Fibroblast of pulmonary artery (primary cell): ENCODE data around the gene LARP4.

Experiments used
- DNase-seq: peaks from one replicate; pipeline ENCODE4 v3.0.0-alpha.2; 2010; ENCODE audit warnings: low read depth
- H3K4me3 ChIP-seq: replicated peaks from 2 replicates; pipeline ENCODE4 v1.5.1; 2011; ENCODE audit warnings: low read depth, mild to moderate bottlenecking, control low read depth, low read length, moderate library complexity
- TF ChIP-seq, protein P1 (sequence below): IDR thresholded peaks from 2 replicates; pipeline ENCODE4 v1.5.1; 2011; ENCODE audit warnings: mild to moderate bottlenecking, control low read depth, low read length, inconsistent platforms; ENCODE audit errors: missing control alignments

The LARP4 gene

GRCh38 chr12:50401500-50402081 is 906 bp downstream of the LARP4 start:
- H3K4me3 ChIP-seq = peak overlapping the region; percentile 97
- TF ChIP-seq, protein P1, sequence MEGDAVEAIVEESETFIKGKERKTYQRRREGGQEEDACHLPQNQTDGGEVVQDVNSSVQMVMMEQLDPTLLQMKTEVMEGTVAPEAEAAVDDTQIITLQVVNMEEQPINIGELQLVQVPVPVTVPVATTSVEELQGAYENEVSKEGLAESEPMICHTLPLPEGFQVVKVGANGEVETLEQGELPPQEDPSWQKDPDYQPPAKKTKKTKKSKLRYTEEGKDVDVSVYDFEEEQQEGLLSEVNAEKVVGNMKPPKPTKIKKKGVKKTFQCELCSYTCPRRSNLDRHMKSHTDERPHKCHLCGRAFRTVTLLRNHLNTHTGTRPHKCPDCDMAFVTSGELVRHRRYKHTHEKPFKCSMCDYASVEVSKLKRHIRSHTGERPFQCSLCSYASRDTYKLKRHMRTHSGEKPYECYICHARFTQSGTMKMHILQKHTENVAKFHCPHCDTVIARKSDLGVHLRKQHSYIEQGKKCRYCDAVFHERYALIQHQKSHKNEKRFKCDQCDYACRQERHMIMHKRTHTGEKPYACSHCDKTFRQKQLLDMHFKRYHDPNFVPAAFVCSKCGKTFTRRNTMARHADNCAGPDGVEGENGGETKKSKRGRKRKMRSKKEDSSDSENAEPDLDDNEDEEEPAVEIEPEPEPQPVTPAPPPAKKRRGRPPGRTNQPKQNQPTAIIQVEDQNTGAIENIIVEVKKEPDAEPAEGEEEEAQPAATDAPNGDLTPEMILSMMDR = no peak
- peak; percentile 85 for DNase-seq

DNA sequence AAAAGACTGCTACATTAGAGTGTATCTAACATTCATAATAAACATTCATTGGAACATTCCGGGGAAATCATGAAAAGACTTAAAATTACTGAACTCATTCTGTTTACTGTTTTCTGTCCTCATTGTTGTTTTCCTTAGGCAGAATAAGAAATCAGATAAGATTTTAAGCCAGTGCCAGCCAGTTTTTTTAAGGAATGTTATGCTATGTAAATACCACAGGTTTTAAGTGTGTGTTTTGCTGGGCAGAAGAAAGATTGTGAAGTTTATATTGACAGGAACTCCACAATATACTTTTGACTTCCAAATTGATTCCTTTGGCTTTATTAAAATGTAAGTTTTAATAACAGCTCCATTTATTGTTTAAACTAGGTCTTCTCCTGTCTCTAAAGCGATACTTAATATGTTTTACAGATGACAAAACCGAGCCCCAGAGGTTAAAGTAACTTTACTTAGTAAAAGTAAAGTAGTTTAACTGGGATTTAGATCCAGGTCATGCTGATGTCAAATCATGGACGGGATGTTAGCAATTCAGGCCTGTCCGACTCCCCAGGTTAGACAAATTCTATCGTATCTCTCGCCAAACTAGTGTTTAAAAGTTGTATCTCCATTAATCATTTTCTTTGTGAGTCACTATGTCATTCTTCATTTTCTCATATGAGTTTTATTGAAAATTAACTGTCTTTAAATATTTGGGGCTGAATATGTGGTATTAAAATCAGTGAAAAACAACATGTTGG is 1.7 kb downstream of the LARP4 start:
- DNase-seq = no peak
- H3K4me3 ChIP-seq = peak overlapping the region; percentile 97
- TF ChIP-seq, protein P1 = no peak

DNA sequence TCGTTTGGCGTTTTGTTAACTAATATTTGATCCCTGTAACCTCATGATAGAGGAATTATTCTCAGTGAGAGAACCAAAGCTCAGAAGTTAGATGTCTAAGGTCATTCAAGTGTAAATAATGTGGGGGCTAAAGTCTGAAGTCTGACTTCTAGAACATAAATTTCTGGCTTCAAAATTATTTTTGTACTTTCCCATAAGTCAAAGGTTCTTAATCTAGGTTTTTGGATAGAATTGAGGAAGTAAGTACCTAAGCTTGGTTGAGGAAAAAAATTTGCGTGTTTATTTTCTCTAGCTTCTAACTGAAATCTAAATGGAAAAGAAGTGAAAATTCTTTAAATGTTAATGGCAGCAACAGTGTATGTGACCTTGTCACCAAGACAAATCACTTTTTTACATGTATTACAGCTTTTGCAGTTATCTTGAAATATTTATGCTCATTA is 2.3 kb downstream of the LARP4 start:
- no peak for DNase-seq
- peak overlapping the region; percentile 97 for H3K4me3 ChIP-seq
- TF ChIP-seq, protein P1 = no peak

DNA sequence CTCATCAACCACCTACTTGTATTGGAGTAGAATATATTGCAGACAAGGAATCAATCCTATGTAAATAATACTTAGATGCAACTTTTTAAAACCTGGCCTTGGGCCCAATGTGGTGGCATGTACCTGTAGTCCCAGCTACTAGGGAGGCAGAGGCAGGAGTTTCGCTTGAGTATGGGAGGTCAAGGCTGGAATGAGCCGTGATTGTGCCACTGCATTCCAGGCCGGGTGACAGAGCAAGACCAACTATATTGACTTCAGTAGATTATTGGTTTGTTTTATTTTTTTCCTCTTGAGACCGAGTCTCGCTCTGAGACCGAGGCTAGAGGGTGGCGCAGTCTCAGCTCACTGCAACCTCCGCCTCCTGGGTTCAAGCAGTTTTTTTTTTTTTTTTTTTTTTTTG is 3.6 kb downstream of the LARP4 start:
- no peak overlapping the region for H3K4me3 ChIP-seq
- DNase-seq = no peak
- TF ChIP-seq, protein P1 = no peak

DNA sequence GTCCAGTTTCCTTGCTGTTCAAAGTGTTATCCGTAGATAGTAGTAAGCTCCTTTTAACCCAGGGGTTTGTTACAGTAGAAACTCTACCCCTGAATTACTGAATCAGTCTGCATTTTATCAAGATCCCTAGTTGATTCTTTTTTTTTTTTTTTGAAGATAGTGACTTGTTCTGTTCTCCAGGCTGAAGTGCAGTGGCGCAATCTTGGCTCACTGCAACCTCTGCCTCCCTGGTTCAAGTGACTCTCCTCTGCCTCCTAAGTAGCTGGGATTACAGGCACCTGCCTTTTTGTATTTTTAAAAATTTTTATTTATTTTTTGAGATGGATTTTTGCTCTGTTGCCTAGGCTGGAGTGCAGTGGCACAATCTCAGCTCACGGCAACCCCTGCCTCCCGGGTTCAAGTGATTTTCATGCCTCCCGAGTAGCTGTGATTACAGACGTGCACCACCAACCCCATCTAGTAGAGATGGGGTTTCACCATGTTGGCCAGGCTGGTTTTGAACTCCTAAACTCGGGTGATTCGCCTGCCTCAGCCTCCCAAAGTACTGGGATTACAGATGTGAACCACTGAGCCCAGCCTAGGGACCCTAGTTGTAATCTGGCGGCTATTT is 10.5 kb downstream of the LARP4 start:
- peak; percentile 50 for DNase-seq
- TF ChIP-seq, protein P1 = no peak
- no peak overlapping the region for H3K4me3 ChIP-seq

GRCh38 chr12:50415899-50416479 is 15.3 kb downstream of the LARP4 start:
- no peak overlapping the region for H3K4me3 ChIP-seq
- DNase-seq = no peak
- TF ChIP-seq, protein P1 = no peak
